ENCODE measurements around the gene BRI3BP.

- TF ChIP-seq POLR2AphosphoS5 (IDR thresholded peaks at IDR 0.05; ENCODE audit: control insufficient read depth, insufficient read depth, low read depth, low read length) (no peak), CTCF (IDR thresholded peaks at IDR 0.05 in 2 of 3, conservative IDR thresholded peaks at IDR 0.05 in 1 of 3; ENCODE audit: insufficient read depth in 2 of 3, low read depth in 1 of 3, low read length in 3 of 3) (no peak), ZBTB1 (CRISPR knock-in tag; IDR thresholded peaks at IDR 0.05; ENCODE audit: borderline replicate concordance, low read depth) (no peak)
Observed at GRCh38 chr12:124964836-124965462, 28.5 kb upstream of the BRI3BP start.
